ENCODE measurements around the gene CNTNAP5. TPM values are rescaled to one million over a fixed set of nuclear protein-coding genes. Genes with fewer than 3 reads are reported as not detected.

The CNTNAP5 gene
- total and polyA plus RNA-seq, 2 of the 13 experiments (the other 11 are each of a cell fraction or from before 2014, with no cell fraction given) = not detected

GRCh38 chr2:124570872-124571271 is 545.8 kb downstream of the CNTNAP5 start (continued):
- TF ChIP-seq ISX (CRISPR knock-in tag; conservative IDR thresholded peaks at IDR 0.05) = no peak
- no peak for TF ChIP-seq SSRP1 (CRISPR knock-in tag; IDR thresholded peaks at IDR 0.05)
- TF ChIP-seq EZH2 (conservative IDR thresholded peaks at IDR 0.05; ENCODE audit: low read depth, low read length) = no peak
- peak; percentile 94 for TF ChIP-seq GATAD2A (CRISPR knock-in tag; IDR thresholded peaks at IDR 0.05)
- TF ChIP-seq PAWR (CRISPR knock-in tag; IDR thresholded peaks at IDR 0.05; ENCODE audit: borderline replicate concordance) = no peak
- 0 out of 2 replicates have a peak, but pooled peaks have one; percentile 13 for TF ChIP-seq ZNF574 (CRISPR knock-in tag; IDR thresholded peaks at IDR 0.05)
- TF ChIP-seq, protein P1, sequence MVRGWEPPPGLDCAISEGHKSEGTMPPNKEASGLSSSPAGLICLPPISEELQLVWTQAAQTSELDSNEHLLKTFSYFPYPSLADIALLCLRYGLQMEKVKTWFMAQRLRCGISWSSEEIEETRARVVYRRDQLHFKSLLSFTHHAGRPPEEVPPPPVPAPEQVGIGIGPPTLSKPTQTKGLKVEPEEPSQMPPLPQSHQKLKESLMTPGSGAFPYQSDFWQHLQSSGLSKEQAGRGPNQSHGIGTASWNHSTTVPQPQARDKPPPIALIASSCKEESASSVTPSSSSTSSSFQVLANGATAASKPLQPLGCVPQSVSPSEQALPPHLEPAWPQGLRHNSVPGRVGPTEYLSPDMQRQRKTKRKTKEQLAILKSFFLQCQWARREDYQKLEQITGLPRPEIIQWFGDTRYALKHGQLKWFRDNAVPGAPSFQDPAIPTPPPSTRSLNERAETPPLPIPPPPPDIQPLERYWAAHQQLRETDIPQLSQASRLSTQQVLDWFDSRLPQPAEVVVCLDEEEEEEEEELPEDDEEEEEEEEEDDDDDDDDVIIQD (CRISPR knock-in tag; IDR thresholded peaks at IDR 0.05; ENCODE audit: low read depth) = peak; percentile 89
- TF ChIP-seq ATF7-NPFF (CRISPR knock-in tag; IDR thresholded peaks at IDR 0.05; ENCODE audit: low read depth) = no peak
- peak; percentile 84 for TF ChIP-seq MEIS2 (CRISPR knock-in tag; IDR thresholded peaks at IDR 0.05)
- no peak for TF ChIP-seq ZSCAN31 (CRISPR knock-in tag; IDR thresholded peaks at IDR 0.05; ENCODE audit: low read depth)
- TF ChIP-seq FOSL1 (CRISPR knock-in tag; IDR thresholded peaks at IDR 0.05; ENCODE audit: borderline replicate concordance) = no peak
- TF ChIP-seq ARNT2 (CRISPR knock-in tag; IDR thresholded peaks at IDR 0.05; ENCODE audit: low read depth) = peak; percentile 67; the same call in 1 of the 2 replicates
- TF ChIP-seq ZBTB44 (CRISPR knock-in tag; IDR thresholded peaks at IDR 0.05) = no peak
- no peak for TF ChIP-seq NR0B2 (CRISPR knock-in tag; IDR thresholded peaks at IDR 0.05)
- TF ChIP-seq MATR3 (CRISPR knock-in tag; IDR thresholded peaks at IDR 0.05) = no peak
- TF ChIP-seq DMAP1 (CRISPR knock-in tag; IDR thresholded peaks at IDR 0.05) = peak; percentile 43; the same call in 1 of the 2 replicates
- no peak for TF ChIP-seq ZNF383 (CRISPR knock-in tag; IDR thresholded peaks at IDR 0.05; ENCODE audit: borderline replicate concordance)
- TF ChIP-seq FIP1L1 (IDR thresholded peaks at IDR 0.05; ENCODE audit: borderline replicate concordance, insufficient read depth, low read depth, low read length) = no peak
- TF ChIP-seq MAX (IDR thresholded peaks at IDR 0.05) = peak; percentile 94
- TF ChIP-seq NR1H2 (CRISPR knock-in tag; IDR thresholded peaks at IDR 0.05; ENCODE audit: borderline replicate concordance, low read depth) = no peak
- TF ChIP-seq ZNF280D (CRISPR knock-in tag; IDR thresholded peaks at IDR 0.05) = peak; percentile 74; the same call in 1 of the 2 replicates
- TF ChIP-seq KDM5B (CRISPR knock-in tag; IDR thresholded peaks at IDR 0.05; ENCODE audit: borderline replicate concordance) = no peak
